Heart right ventricle (tissue), 16 donors: ENCODE measurements around the gene B3GNT5. TPM values are rescaled to one million over a fixed set of nuclear protein-coding genes. Genes with fewer than 3 reads are reported as not detected.

Source experiments
- ATAC-seq, 8 donors: fragments of 200-7000 bp; cut with Tn5 transposase; one replicate each; pipeline ENCODE4 v1.9.1; 2020; ENCODE audit warnings: mild to moderate bottlenecking in 8 of 8, moderate library complexity in 8 of 8, moderate number of reproducible peaks in 1 of 8
- DNase-seq, 2 donors: peaks; one replicate each; pipeline ENCODE4 v3.0.0-alpha.2; 2020
- H3K27ac ChIP-seq, 10 donors: fragments of 200-600 bp; sonication (generic) in 2 of 10; one replicate each; pipeline versions ENCODE4 v1.5.0 to v1.8.0; 2020 to 2022; ENCODE audit warnings: mild to moderate bottlenecking in 3 of 10
- H3K27me3 ChIP-seq, 7 donors: fragments of 200-600 bp; one replicate each; pipeline ENCODE4 v1.8.0; 2021 to 2022; ENCODE audit warnings: mild to moderate bottlenecking in 2 of 7
- H3K36me3 ChIP-seq, 9 donors: fragments of 200-600 bp; sonication (generic) in 1 of 9; one replicate each; pipeline versions ENCODE4 v1.5.0 to v1.8.0; 2020 to 2022; ENCODE audit warnings: mild to moderate bottlenecking in 2 of 9
- H3K4me1 ChIP-seq, 9 donors: fragments of 200-600 bp; sonication (generic) in 1 of 9; one replicate each; pipeline versions ENCODE4 v1.5.0 to v1.8.0; 2020 to 2022; ENCODE audit warnings: mild to moderate bottlenecking in 4 of 9
- H3K4me3 ChIP-seq, 10 donors: fragments of 200-600 bp; sonication (generic) in 2 of 10; one replicate each; pipeline versions ENCODE4 v1.5.0 to v1.8.0; 2020 to 2022; ENCODE audit warnings: mild to moderate bottlenecking in 7 of 10, moderate library complexity in 2 of 10
- H3K9me3 ChIP-seq, 11 donors: fragments of 200-600 bp in 10 of 11; sonication (generic) in 2 of 11; one replicate each; pipeline versions ENCODE4 v1.5.0 to v1.8.0; 2013 to 2022; ENCODE audit warnings: mild to moderate bottlenecking in 2 of 11, control low read depth in 1 of 11, moderate library complexity in 1 of 11
- WGBS, 2 donors: extraction: QIAGEN DNeasy Blood & Tissue Kit; methylation state at CpG; one replicate each; pipeline ENCODE4 v1.1.7; 2013; ENCODE audit warnings: inconsistent platforms in 1 of 2; 5-methylcytosine and 5-hydroxymethylcytosine counted together
- intact Hi-C, 10 donors: fragments of 100-400 bp; cut with DNase I; formaldehyde crosslinking; loops; one replicate each; pipeline versions ENCODE4 v1.11.1 to v1.14.2; 2022
- polyA plus RNA-seq, 2 donors: library from polyadenylated mRNA; stranded (reverse); fragments of 200-250 nt; gene quantifications; one replicate each; pipeline ENCODE4 v1.2.3, GENCODE V29; 2013
- total RNA-seq, 10 donors: library from RNA; stranded (reverse); fragmentation: NEBNext Ultra II Directional in 3 of 10; extraction: Animal tissue kit (Norgen Biotek cat#: 25700) in 3 of 10; gene quantifications; one replicate each; pipeline versions ENCODE4 v1.2.1 to v1.2.4, GENCODE V29; 2021 to 2023
- TF ChIP-seq, protein P1 (sequence below), 9 donors: fragments of 200-600 bp; sonication (generic) in 2 of 9; IDR thresholded peaks; one replicate each; pipeline versions ENCODE4 v1.5.0 to v1.8.0; 2021 to 2022; ENCODE audit warnings: antibody characterized with exemption in 9 of 9, mild to moderate bottlenecking in 5 of 9, moderate library complexity in 1 of 9
- donor health status: Arrhythmogenic right ventricular cardiomyopathy.
- donor health status: ischemic (EF 13 %, LVEDD 7.1; RV severe dilation, severe dysfunction).
- donor health status: healthy with polysubstance abuse.
- donor health status: DM: no; HTN: yes; CAD: no.
- donor health status: DM: no; HTN: no; CAD: no.
- donor health status: ischemic (EF 25% LVEDD 6.9; RV normal size, moderate dysfunction).
- donor health status: ischemic (EF 25% LVEDD 5.7; RV mildly dilated, moderate dysfunction).
- donor health status: healthy.
- donor health status: DM: yes; HTN: yes; CAD: no.
- donor health status: Ischemic cardiomyopathy.
- donor health status: ischemic (EF 35%, LVEDD 5.7; RV mildly dilated, moderate dysfunction).
- donor health status: nonischemic (EF 11% LVEDD 7.7; RV severe dilation, severe dysfunction).
- donor health status: DM: yes; HTN: yes; CAD: no.
- donor health status: PGD.
- donor health status: ischemic (EF 29% LVEDD 5.4; RV normal size, mild dysfunction).
- donor health status: nonischemic (EF 23%, LVEDD 6.1; RV moderate dilation, normal function).

The B3GNT5 gene
- total and polyA plus RNA-seq, 12 donors = 1.7 to 9.0 (median 4.6) TPM

DNA sequence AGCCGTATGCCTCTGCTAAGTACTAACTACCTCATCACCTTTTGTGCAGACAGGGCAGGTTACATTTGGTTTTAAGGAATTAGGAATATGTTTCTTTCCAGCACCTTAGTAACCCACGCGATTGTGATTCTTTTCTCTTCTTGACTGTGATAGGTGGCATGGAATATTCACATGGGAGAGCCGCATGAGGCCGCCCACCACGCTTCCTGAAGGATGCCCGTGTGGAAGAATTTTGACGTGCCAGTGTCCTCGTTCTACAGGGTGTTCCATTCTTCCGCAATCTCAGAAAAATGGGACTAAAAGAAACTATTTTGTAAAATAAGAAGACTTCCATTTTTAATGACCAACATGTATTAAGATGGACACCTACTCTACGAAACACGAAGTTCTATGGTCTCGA lies 16.3 kb downstream of the B3GNT5 start:
- peaks cover 0 to 18% (median 0%) of the 10 kb centered on the region in 9 donors for H3K36me3 ChIP-seq
- intact Hi-C loops = no loop called here
- TF ChIP-seq, protein P1, sequence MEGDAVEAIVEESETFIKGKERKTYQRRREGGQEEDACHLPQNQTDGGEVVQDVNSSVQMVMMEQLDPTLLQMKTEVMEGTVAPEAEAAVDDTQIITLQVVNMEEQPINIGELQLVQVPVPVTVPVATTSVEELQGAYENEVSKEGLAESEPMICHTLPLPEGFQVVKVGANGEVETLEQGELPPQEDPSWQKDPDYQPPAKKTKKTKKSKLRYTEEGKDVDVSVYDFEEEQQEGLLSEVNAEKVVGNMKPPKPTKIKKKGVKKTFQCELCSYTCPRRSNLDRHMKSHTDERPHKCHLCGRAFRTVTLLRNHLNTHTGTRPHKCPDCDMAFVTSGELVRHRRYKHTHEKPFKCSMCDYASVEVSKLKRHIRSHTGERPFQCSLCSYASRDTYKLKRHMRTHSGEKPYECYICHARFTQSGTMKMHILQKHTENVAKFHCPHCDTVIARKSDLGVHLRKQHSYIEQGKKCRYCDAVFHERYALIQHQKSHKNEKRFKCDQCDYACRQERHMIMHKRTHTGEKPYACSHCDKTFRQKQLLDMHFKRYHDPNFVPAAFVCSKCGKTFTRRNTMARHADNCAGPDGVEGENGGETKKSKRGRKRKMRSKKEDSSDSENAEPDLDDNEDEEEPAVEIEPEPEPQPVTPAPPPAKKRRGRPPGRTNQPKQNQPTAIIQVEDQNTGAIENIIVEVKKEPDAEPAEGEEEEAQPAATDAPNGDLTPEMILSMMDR (IDR thresholded peaks at IDR 0.05) = no peak
- WGBS, 2 donors = 96 to 97% methylated on average over 13 of the region's 13 CpGs
- DNase-seq (no peak), ATAC-seq (no peak)
- H3K4me3 ChIP-seq = no peak overlapping the region
- H3K27ac ChIP-seq = no peak overlapping the region
- H3K9me3 ChIP-seq = no peaks in the 10 kb centered on the region
- H3K4me1 ChIP-seq = peaks cover 0 to 47% (median 18%) of the 10 kb centered on the region in 9 donors
- no peaks in the 10 kb centered on the region for H3K27me3 ChIP-seq

DNA sequence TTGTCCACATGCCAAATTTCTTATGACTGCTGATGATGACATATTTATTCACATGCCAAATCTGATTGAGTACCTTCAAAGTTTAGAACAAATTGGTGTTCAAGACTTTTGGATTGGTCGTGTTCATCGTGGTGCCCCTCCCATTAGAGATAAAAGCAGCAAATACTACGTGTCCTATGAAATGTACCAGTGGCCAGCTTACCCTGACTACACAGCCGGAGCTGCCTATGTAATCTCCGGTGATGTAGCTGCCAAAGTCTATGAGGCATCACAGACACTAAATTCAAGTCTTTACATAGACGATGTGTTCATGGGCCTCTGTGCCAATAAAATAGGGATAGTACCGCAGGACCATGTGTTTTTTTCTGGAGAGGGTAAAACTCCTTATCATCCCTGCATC lies 17.3 kb downstream of the B3GNT5 start:
- peaks cover 0 to 18% (median 0%) of the 10 kb centered on the region in 9 donors for H3K36me3 ChIP-seq
- H3K4me1 ChIP-seq = peaks cover 0 to 47% (median 12%) of the 10 kb centered on the region in 9 donors
- WGBS, 2 donors = 89 to 90% methylated on average over 7 of the region's 7 CpGs
- ATAC-seq = no peak
- no peaks in the 10 kb centered on the region for H3K27me3 ChIP-seq
- no peak overlapping the region for H3K27ac ChIP-seq
- intact Hi-C loops = no loop called here
- no peaks in the 10 kb centered on the region for H3K9me3 ChIP-seq
- TF ChIP-seq, protein P1 (IDR thresholded peaks at IDR 0.05) = no peak
- DNase-seq = no peak
- H3K4me3 ChIP-seq = no peak overlapping the region

DNA sequence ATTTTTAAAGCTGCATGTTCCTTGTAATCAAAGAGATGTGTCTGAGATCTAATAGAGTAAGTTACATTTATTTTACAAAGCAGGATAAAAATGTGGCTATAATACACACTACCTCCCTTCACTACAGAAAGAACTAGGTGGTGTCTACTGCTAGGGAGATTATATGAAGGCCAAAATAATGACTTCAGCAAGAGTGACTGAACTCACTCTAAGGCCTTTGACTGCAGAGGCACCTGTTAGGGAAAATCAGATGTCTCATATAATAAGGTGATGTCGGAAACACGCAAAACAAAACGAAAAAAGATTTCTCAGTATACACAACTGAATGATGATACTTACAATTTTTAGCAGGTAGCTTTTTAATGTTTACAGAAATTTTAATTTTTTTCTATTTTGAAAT lies 19.1 kb downstream of the B3GNT5 start:
- H3K27ac ChIP-seq = peak overlapping the region in 1 of 10 donors; percentile 58
- intact Hi-C loops = no loop called here
- 95 to 97% methylated on average over 3 of the region's 3 CpGs for WGBS, 2 donors
- H3K4me3 ChIP-seq = no peak overlapping the region
- DNase-seq (no peak), ATAC-seq (no peak)
- peaks cover 0 to 18% (median 0%) of the 10 kb centered on the region in 9 donors for H3K36me3 ChIP-seq
- no peaks in the 10 kb centered on the region for H3K9me3 ChIP-seq
- no peaks in the 10 kb centered on the region for H3K27me3 ChIP-seq
- peaks cover 0 to 39% (median 5%) of the 10 kb centered on the region in 9 donors for H3K4me1 ChIP-seq
- TF ChIP-seq, protein P1 (IDR thresholded peaks at IDR 0.05) = no peak

DNA sequence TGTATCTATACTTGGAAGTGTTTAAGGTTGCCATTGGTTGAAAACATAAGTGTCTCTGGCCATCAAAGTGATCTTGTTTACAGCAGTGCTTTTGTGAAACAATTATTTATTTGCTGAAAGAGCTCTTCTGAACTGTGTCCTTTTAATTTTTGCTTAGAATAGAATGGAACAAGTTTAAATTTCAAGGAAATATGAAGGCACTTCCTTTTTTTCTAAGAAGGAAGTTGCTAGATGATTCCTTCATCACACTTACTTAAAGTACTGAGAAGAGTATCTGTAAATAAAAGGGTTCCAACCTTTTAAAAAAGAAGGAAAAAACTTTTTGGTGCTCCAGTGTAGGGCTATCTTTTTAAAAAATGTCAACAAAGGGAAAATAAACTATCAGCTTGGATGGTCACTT lies 19.7 kb downstream of the B3GNT5 start:
- H3K9me3 ChIP-seq = no peaks in the 10 kb centered on the region
- DNase-seq (no peak), ATAC-seq (no peak)
- H3K27ac ChIP-seq = peak overlapping the region in 1 of 10 donors; percentile 58
- H3K27me3 ChIP-seq = no peaks in the 10 kb centered on the region
- H3K4me1 ChIP-seq = peaks cover 0 to 39% (median 5%) of the 10 kb centered on the region in 9 donors
- intact Hi-C loops = no loop called here
- H3K4me3 ChIP-seq = no peak overlapping the region
- TF ChIP-seq, protein P1 (IDR thresholded peaks at IDR 0.05) = no peak
- peaks cover 0 to 18% (median 0%) of the 10 kb centered on the region in 9 donors for H3K36me3 ChIP-seq
